H1 (cell line): ENCODE results near the gene HTRA2. TPM values are rescaled to one million over a fixed set of nuclear protein-coding genes. Genes with fewer than 3 reads are reported as not detected.
A peak's percentile ranks its signal among the peaks of the same experiment; 100 is the strongest.

Experiments
- BACH1 ChIP-seq: IDR thresholded peaks from 2 replicates; pipeline ENCODE4 v1.6.1; 2012; ENCODE audit warnings: low read length, improper control_type of control experiment
- BCL11A ChIP-seq, 2 experiments: IDR thresholded peaks; one replicate each; pipeline ENCODE4 v1.6.1; 2011; ENCODE audit warnings: low read depth in 2 of 2, low read length in 2 of 2, mild to moderate bottlenecking in 2 of 2
- CBX5 ChIP-seq: fragments of 300-800, 300-1000 bp; sonication (generic); IDR thresholded peaks from 2 replicates; pipeline ENCODE4 v1.7.1; 2016; ENCODE audit warnings: antibody characterized with exemption, low read length, low read depth
- CHD1 ChIP-seq: IDR thresholded peaks from 2 replicates; pipeline ENCODE4 v1.6.1; 2012; ENCODE audit warnings: low read depth, low read length, improper control_type of control experiment
- CHD2 ChIP-seq: IDR thresholded peaks from 2 replicates; pipeline ENCODE4 v1.6.1; 2012; ENCODE audit warnings: low read length, improper control_type of control experiment
- CTBP2 ChIP-seq: IDR thresholded peaks from 2 replicates; pipeline ENCODE4 v1.7.0; 2011; ENCODE audit warnings: borderline replicate concordance, mild to moderate bottlenecking, moderate library complexity, mixed read lengths, low read length; ENCODE audit not compliant: insufficient read depth, insufficient read length
- EGR1 ChIP-seq: IDR thresholded peaks from 2 replicates; pipeline ENCODE4 v1.6.1; 2011; ENCODE audit warnings: low read depth, low read length, borderline replicate concordance
- FOSL1 ChIP-seq: IDR thresholded peaks from 2 replicates; pipeline ENCODE4 v1.6.1; 2011; ENCODE audit warnings: mild to moderate bottlenecking, low read depth, low read length, moderate library complexity; ENCODE audit not compliant: insufficient read depth
- GTF2F1 ChIP-seq: IDR thresholded peaks from 2 replicates; pipeline ENCODE4 v1.6.1; 2012; ENCODE audit warnings: low read depth, low read length, improper control_type of control experiment, borderline replicate concordance
- HDAC2 ChIP-seq, 2 experiments: fragments of 300-600 bp in 1 of 2; sonication (generic) in 1 of 2; IDR thresholded peaks; 2 replicates each; pipeline ENCODE4 v1.6.1; 2011 to 2012; ENCODE audit warnings: low read depth in 2 of 2, low read length in 2 of 2, mild to moderate bottlenecking in 2 of 2, moderate library complexity in 2 of 2, borderline replicate concordance in 1 of 2, inconsistent platforms in 1 of 2
- HDAC6 ChIP-seq: IDR thresholded peaks from one replicate; pipeline ENCODE4 v1.7.1; 2012; ENCODE audit warnings: low read depth, mild to moderate bottlenecking, inconsistent platforms, low read length, moderate library complexity
- POLR2A ChIP-seq, 2 experiments: IDR thresholded peaks; 1 replicate in 1 of 2; 2 replicates in 1 of 2; pipeline ENCODE4 v1.6.1; 2011; ENCODE audit warnings: low read depth in 2 of 2, low read length in 2 of 2, mild to moderate bottlenecking in 2 of 2; ENCODE audit errors: control extremely low read depth in 1 of 2
- POLR2AphosphoS5 ChIP-seq: IDR thresholded peaks from 2 replicates; pipeline ENCODE4 v1.6.1; 2011; ENCODE audit warnings: low read depth, low read length
- POU5F1 ChIP-seq: IDR thresholded peaks from 2 replicates; pipeline ENCODE4 v1.6.1; 2011; ENCODE audit warnings: low read depth, mild to moderate bottlenecking, low read length, moderate library complexity
- SIN3A ChIP-seq, 2 experiments: IDR thresholded peaks in 1 of 2; conservative IDR thresholded peaks in 1 of 2; 2 replicates each; pipeline ENCODE4 v1.6.1; 2011 to 2012; ENCODE audit warnings: low read length in 2 of 2, improper control_type of control experiment in 1 of 2, low read depth in 1 of 2, mild to moderate bottlenecking in 1 of 2
- SIX5 ChIP-seq: IDR thresholded peaks from 2 replicates; pipeline ENCODE4 v1.6.1; 2011; ENCODE audit warnings: mild to moderate bottlenecking, low read depth, low read length
- SUZ12 ChIP-seq: fragments of 200-600 bp; sonication (generic); IDR thresholded peaks from 2 replicates; pipeline ENCODE4 v1.6.1; 2012; ENCODE audit warnings: mild to moderate bottlenecking, inconsistent platforms, low read length, moderate library complexity, mixed read lengths
- YY1 ChIP-seq: IDR thresholded peaks from 2 replicates; pipeline ENCODE4 v1.6.1; 2011; ENCODE audit warnings: low read depth, mild to moderate bottlenecking, low read length
- ZNF274 ChIP-seq: IDR thresholded peaks from 2 replicates; pipeline ENCODE4 v1.7.0; 2012; ENCODE audit warnings: low read length, borderline replicate concordance; ENCODE audit errors: extremely low read depth
- polyA plus RNA-seq, 7 experiments: library from polyadenylated mRNA; depleted of rRNA in 3 of 7; stranded (reverse) in 5 of 7; unstranded in 2 of 7; fragments of >200 nt in 5 of 7; fragments of 200-250 nt in 2 of 7; gene quantifications; 1 replicate in 5 of 7; 2 replicates in 1 of 7; 4 replicates in 1 of 7; pipeline versions ENCODE4 v1.2.1 to v1.2.3, GENCODE V29; 2011 to 2013; ENCODE audit warnings: missing spikeins in 2 of 7, mixed read lengths in 2 of 7
- total RNA-seq: library from RNA; stranded (reverse); fragmentation: NEBNext Ultra II Directional; extraction: Animal tissue kit (Norgen Biotek cat#: 25700); gene quantifications from 2 replicates; pipeline ENCODE4 v1.2.1, GENCODE V29; 2021
- TF ChIP-seq, protein P1 (sequence below), 3 experiments: IDR thresholded peaks; 1 replicate in 2 of 3; 2 replicates in 1 of 3; pipeline versions ENCODE4 v1.5.1 to v1.6.1; 2011; ENCODE audit warnings: low read length in 3 of 3, mild to moderate bottlenecking in 3 of 3, inconsistent platforms in 2 of 3, low read depth in 1 of 3, moderate library complexity in 1 of 3; ENCODE audit not compliant: insufficient read depth in 1 of 3; ENCODE audit errors: control extremely low read depth in 1 of 3

Gene HTRA2
- total and polyA plus RNA-seq, 2 of the 8 experiments (the other 6 are each of a cell fraction or from before 2014, with no cell fraction given), result 21.6 to 37.6 TPM

DNA sequence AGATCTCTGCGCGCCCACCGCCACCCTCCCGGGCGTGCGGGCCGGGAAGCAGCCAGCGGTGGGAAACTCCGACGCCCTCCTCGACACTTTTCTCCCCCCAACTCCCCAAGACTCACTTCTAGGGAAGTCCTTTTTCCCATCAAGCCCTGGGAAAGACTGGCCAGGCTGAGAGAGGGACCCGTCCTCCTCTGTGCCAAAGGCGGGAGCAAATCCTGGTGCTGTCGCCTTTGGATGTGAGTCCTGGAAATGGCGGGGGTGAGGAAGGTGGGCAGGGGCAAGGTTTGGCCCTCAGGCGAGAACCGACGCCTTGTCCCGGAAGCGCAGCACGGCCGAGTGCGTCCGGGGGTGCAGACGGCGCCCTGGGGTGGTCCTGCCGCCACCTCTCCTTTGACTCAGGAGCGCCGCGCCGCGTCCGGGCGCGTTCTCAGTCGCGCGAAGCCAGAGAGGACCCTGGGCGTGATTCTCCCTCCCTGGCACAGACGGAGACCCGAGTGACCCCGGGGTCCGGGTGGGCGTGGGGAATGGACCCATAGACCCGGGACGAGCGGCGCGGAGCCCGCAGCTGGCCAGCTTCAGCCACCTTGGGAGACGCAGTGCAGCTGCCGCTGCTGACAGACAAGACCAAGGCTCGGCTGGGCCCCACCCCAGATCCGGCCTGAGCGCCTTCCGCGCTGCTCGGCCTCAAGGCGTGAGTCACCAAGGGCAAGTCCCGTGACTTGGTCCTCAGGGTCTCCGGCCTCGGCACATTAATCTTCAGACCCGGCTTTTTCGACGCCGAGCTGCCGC lies 26.8 kb upstream of the HTRA2 start (continued):
- TF ChIP-seq HDAC2 (IDR thresholded peaks at IDR 0.05; ENCODE audit: borderline replicate concordance in 1 of 2, low read depth in 2 of 2, low read length in 2 of 2), result peak in 1 of 2 experiments; percentile 46; a peak in 1 of 4 replicates
- TF ChIP-seq CHD1, result no peak
- no peak for TF ChIP-seq EGR1
- TF ChIP-seq POLR2A (IDR thresholded peaks at IDR 0.05; ENCODE audit: control extremely low read depth in 1 of 2, low read depth in 2 of 2, low read length in 2 of 2), result no peak
- no peak for TF ChIP-seq SIX5
- no peak for TF ChIP-seq POLR2AphosphoS5
- TF ChIP-seq CHD2, result no peak
- no peak for TF ChIP-seq BCL11A (IDR thresholded peaks at IDR 0.05; ENCODE audit: low read depth in 2 of 2, low read length in 2 of 2)
- TF ChIP-seq CTBP2, result peak; percentile 24
- TF ChIP-seq, protein P1, sequence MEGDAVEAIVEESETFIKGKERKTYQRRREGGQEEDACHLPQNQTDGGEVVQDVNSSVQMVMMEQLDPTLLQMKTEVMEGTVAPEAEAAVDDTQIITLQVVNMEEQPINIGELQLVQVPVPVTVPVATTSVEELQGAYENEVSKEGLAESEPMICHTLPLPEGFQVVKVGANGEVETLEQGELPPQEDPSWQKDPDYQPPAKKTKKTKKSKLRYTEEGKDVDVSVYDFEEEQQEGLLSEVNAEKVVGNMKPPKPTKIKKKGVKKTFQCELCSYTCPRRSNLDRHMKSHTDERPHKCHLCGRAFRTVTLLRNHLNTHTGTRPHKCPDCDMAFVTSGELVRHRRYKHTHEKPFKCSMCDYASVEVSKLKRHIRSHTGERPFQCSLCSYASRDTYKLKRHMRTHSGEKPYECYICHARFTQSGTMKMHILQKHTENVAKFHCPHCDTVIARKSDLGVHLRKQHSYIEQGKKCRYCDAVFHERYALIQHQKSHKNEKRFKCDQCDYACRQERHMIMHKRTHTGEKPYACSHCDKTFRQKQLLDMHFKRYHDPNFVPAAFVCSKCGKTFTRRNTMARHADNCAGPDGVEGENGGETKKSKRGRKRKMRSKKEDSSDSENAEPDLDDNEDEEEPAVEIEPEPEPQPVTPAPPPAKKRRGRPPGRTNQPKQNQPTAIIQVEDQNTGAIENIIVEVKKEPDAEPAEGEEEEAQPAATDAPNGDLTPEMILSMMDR (IDR thresholded peaks at IDR 0.05; ENCODE audit: control extremely low read depth in 1 of 3, insufficient read depth in 1 of 3, low read depth in 1 of 3, low read length in 3 of 3), result peak in 1 of 3 experiments; percentile 14; a peak in 2 of 4 replicates
- no peak for TF ChIP-seq BACH1
- TF ChIP-seq ZNF274, result no peak
- TF ChIP-seq FOSL1, result no peak
- TF ChIP-seq SIN3A (conservative IDR thresholded peaks at IDR 0.05 in 1 of 2, IDR thresholded peaks at IDR 0.05 in 1 of 2; ENCODE audit: low read depth in 1 of 2, low read length in 2 of 2), result peak in 1 of 2 experiments; percentile 66; a peak in 2 of 4 replicates
- TF ChIP-seq SUZ12, result peak; percentile 90
- no peak for TF ChIP-seq GTF2F1
- TF ChIP-seq YY1, result no peak
- TF ChIP-seq CBX5, result no peak
- no peak for TF ChIP-seq POU5F1
- no peak for TF ChIP-seq HDAC6
